ENCODE results near the gene CYB5R4. TPM values are rescaled to one million over a fixed set of nuclear protein-coding genes. Genes with fewer than 3 reads are reported as not detected.

The CYB5R4 gene
- total RNA-seq, 2 donors from 2014 or later, result 4.0 to 9.6 TPM

- no peak for DNase-seq
- Histone ChIP-seq H3K27me3 (no peaks in the 10 kb centered on the region), H3K4me1 (no peaks in the 10 kb centered on the region), H3K4me3 (no peak overlapping the region), H3K27ac (no peak overlapping the region), H3K9me3 (peaks cover 0 to 8% (median 0%) of the 10 kb centered on the region in 3 donors), H3K36me3 (replicated peaks in 1 of 2; ENCODE audit: insufficient read depth in 1 of 2, low read depth in 2 of 2) (no peaks in the 10 kb centered on the region)
- intact Hi-C loops (cut with DNase I), result no loop called here
- TF ChIP-seq CTCF (IDR thresholded peaks at IDR 0.05) (no peak), POLR2A (IDR thresholded peaks at IDR 0.05) (no peak)
- WGBS, 2 donors, result 48 to 73% methylated on average over 1 of the region's 1 CpG
- ATAC-seq, result no peak
These were observed 118.8 kb downstream of the CYB5R4 start for GRCh38 chr6:83978324-83978734.

GRCh38 chr6:83978997-83979396, 119.5 kb downstream of the CYB5R4 start:
- no peaks in the 10 kb centered on the region for H3K36me3 ChIP-seq (replicated peaks in 1 of 2; ENCODE audit: insufficient read depth in 1 of 2, low read depth in 2 of 2)
- DNase-seq, result no peak
- no peak for TF ChIP-seq POLR2A (IDR thresholded peaks at IDR 0.05)
- TF ChIP-seq CTCF (IDR thresholded peaks at IDR 0.05), result no peak
- intact Hi-C loops (cut with DNase I), result no loop called here
- H3K4me1 ChIP-seq, result no peaks in the 10 kb centered on the region
- H3K4me3 ChIP-seq, result no peak overlapping the region
- ATAC-seq, result no peak
- no peak overlapping the region for H3K27ac ChIP-seq
- H3K9me3 ChIP-seq, result peaks cover 0 to 8% (median 0%) of the 10 kb centered on the region in 3 donors
- H3K27me3 ChIP-seq, result no peaks in the 10 kb centered on the region
- WGBS, 2 donors, result 37 to 38% methylated on average over 3 of the region's 3 CpGs

GRCh38 chr6:83984411-83984810, 124.9 kb downstream of the CYB5R4 start:
- intact Hi-C loops (cut with DNase I), result no loop called here
- Histone ChIP-seq H3K27me3 (no peaks in the 10 kb centered on the region), H3K4me3 (no peak overlapping the region), H3K36me3 (replicated peaks in 1 of 2; ENCODE audit: insufficient read depth in 1 of 2, low read depth in 2 of 2) (no peaks in the 10 kb centered on the region), H3K27ac (no peak overlapping the region), H3K9me3 (peaks cover 0 to 8% (median 0%) of the 10 kb centered on the region in 3 donors), H3K4me1 (no peaks in the 10 kb centered on the region)
- 90 to 96% methylated on average over 1 of the region's 1 CpG for WGBS, 2 donors
- DNase-seq, result no peak
- TF ChIP-seq POLR2A (IDR thresholded peaks at IDR 0.05), result no peak
- no peak for TF ChIP-seq CTCF (IDR thresholded peaks at IDR 0.05)
- no peak for ATAC-seq

GRCh38 chr6:83985308-83985713, 125.8 kb downstream of the CYB5R4 start:
- TF ChIP-seq CTCF (IDR thresholded peaks at IDR 0.05) (no peak), POLR2A (IDR thresholded peaks at IDR 0.05) (no peak)
- Histone ChIP-seq H3K36me3 (replicated peaks in 1 of 2; ENCODE audit: insufficient read depth in 1 of 2, low read depth in 2 of 2) (no peaks in the 10 kb centered on the region), H3K4me3 (no peak overlapping the region), H3K27ac (no peak overlapping the region), H3K4me1 (no peaks in the 10 kb centered on the region), H3K9me3 (peaks cover 0 to 2% (median 0%) of the 10 kb centered on the region in 3 donors), H3K27me3 (no peaks in the 10 kb centered on the region)
- DNase-seq, result no peak
- ATAC-seq, result no peak
- intact Hi-C loops (cut with DNase I), result no loop called here
- WGBS, 2 donors, result 59 to 89% methylated on average over 1 of the region's 1 CpG

- no peak overlapping the region for H3K27ac ChIP-seq
- H3K4me1 ChIP-seq, result no peaks in the 10 kb centered on the region
- no peak for TF ChIP-seq POLR2A (IDR thresholded peaks at IDR 0.05)
- TF ChIP-seq CTCF (IDR thresholded peaks at IDR 0.05), result no peak
- DNase-seq (no peak), ATAC-seq (no peak)
- no peaks in the 10 kb centered on the region for H3K27me3 ChIP-seq
- H3K4me3 ChIP-seq, result no peak overlapping the region
- H3K9me3 ChIP-seq, result no peaks in the 10 kb centered on the region
- H3K36me3 ChIP-seq (replicated peaks in 1 of 2; ENCODE audit: insufficient read depth in 1 of 2, low read depth in 2 of 2), result no peaks in the 10 kb centered on the region
- intact Hi-C loops (cut with DNase I), result no loop called here
These were observed 126.2 kb downstream of the CYB5R4 start for GRCh38 chr6:83985715-83986114.
